ENCODE data around the gene CLSTN2. TPM values are rescaled to one million over a fixed set of nuclear protein-coding genes. Genes with fewer than 3 reads are reported as not detected.

Gene CLSTN2
- total RNA-seq, 1 experiment from 2014 or later, result not detected

- Histone ChIP-seq H3K9me2 (ENCODE audit: insufficient read depth) (no peaks in the 10 kb centered on the region), H3K79me2 (ENCODE audit: low read depth) (no peaks in the 10 kb centered on the region), H3K36me3 (ENCODE audit: low read depth) (no peaks in the 10 kb centered on the region), H2AFZ (no peak overlapping the region), H3K9me3 (ENCODE audit: insufficient read depth, low read depth) (no peaks in the 10 kb centered on the region), H3K4me1 (replicated peaks; ENCODE audit: insufficient read depth) (no peaks in the 10 kb centered on the region), H3K27ac (no peak overlapping the region), H4K20me1 (ENCODE audit: insufficient read depth) (no peaks in the 10 kb centered on the region), H3K4me2 (no peak overlapping the region), H3K4me3 (no peak overlapping the region), H3K27me3 (ENCODE audit: insufficient read depth, low read depth) (no peaks in the 10 kb centered on the region; the same call in 1 of the 2 replicates), H3F3A (ENCODE audit: insufficient read depth, low read depth) (no peaks in the 10 kb centered on the region)
- intact Hi-C loops (cut with micrococcal nuclease; ENCODE audit: unreplicated experiment), result no loop called here
- TF ChIP-seq EZH2 (IDR thresholded peaks at IDR 0.05; ENCODE audit: low read depth), result no peak
- TF ChIP-seq CTCF (conservative IDR thresholded peaks at IDR 0.05), result no peak
- ChIA-PET POLR2A (ENCODE audit: unreplicated experiment) (no interaction called here), CTCF (no interaction called here)
- no peak for DNase-seq
- BruUV-seq (replicated peaks), result no TSS peak
Measured at GRCh38 chr3:140113996-140114788, 179.2 kb downstream of the CLSTN2 start.

DNA sequence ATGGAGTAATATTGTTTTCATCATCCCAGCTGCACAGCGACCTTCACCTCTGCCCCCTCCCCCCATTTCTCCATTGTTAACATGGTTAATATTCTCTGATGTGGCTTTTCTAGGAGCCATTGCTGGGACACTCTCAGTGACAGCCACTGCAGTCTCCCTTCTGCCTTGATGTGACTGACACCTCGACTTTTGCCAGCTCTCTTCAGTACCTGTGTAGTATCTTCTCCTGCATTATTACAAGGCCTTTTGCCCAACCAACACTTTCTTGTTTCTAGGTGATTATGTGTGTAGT lies 179.8 kb downstream of the CLSTN2 start:
- Histone ChIP-seq H3K4me2 (no peak overlapping the region), H4K20me1 (ENCODE audit: insufficient read depth) (no peaks in the 10 kb centered on the region), H3K79me2 (ENCODE audit: low read depth) (no peaks in the 10 kb centered on the region), H3K27me3 (ENCODE audit: insufficient read depth, low read depth) (no peaks in the 10 kb centered on the region; the same call in 1 of the 2 replicates), H3K27ac (no peak overlapping the region), H2AFZ (no peak overlapping the region), H3K4me3 (no peak overlapping the region), H3K9me3 (ENCODE audit: insufficient read depth, low read depth) (no peaks in the 10 kb centered on the region), H3K9me2 (ENCODE audit: insufficient read depth) (no peaks in the 10 kb centered on the region), H3F3A (ENCODE audit: insufficient read depth, low read depth) (no peaks in the 10 kb centered on the region), H3K4me1 (replicated peaks; ENCODE audit: insufficient read depth) (no peaks in the 10 kb centered on the region), H3K36me3 (ENCODE audit: low read depth) (no peaks in the 10 kb centered on the region)
- ChIA-PET CTCF (no interaction called here), POLR2A (ENCODE audit: unreplicated experiment) (no interaction called here)
- no TSS peak for BruUV-seq (replicated peaks)
- DNase-seq, result no peak
- TF ChIP-seq CTCF (conservative IDR thresholded peaks at IDR 0.05) (no peak), EZH2 (IDR thresholded peaks at IDR 0.05; ENCODE audit: low read depth) (no peak)
- intact Hi-C loops (cut with micrococcal nuclease; ENCODE audit: unreplicated experiment), result no loop called here

GRCh38 chr3:140117096-140117526 lies 182.1 kb downstream of the CLSTN2 start:
- H3K27ac ChIP-seq, result no peak overlapping the region
- no peaks in the 10 kb centered on the region for H3K36me3 ChIP-seq (ENCODE audit: low read depth)
- BruUV-seq (replicated peaks), result no TSS peak
- no peaks in the 10 kb centered on the region for H3K9me2 ChIP-seq (ENCODE audit: insufficient read depth)
- no peaks in the 10 kb centered on the region; the same call in none of the 2 replicates for H3K27me3 ChIP-seq (ENCODE audit: insufficient read depth, low read depth)
- POLR2A ChIA-PET (ENCODE audit: unreplicated experiment), result no interaction called here
- no peaks in the 10 kb centered on the region for H3F3A ChIP-seq (ENCODE audit: insufficient read depth, low read depth)
- H3K4me3 ChIP-seq, result no peak overlapping the region
- intact Hi-C loops (cut with micrococcal nuclease; ENCODE audit: unreplicated experiment), result no loop called here
- no peak for DNase-seq
- H3K4me2 ChIP-seq, result peak overlapping the region; percentile 29; the same call in 1 of the 2 replicates
- TF ChIP-seq CTCF (conservative IDR thresholded peaks at IDR 0.05) (no peak), EZH2 (IDR thresholded peaks at IDR 0.05; ENCODE audit: low read depth) (no peak)
- H3K9me3 ChIP-seq (ENCODE audit: insufficient read depth, low read depth), result no peaks in the 10 kb centered on the region
- CTCF ChIA-PET, result no interaction called here
- no peaks in the 10 kb centered on the region for H4K20me1 ChIP-seq (ENCODE audit: insufficient read depth)
- H3K79me2 ChIP-seq (ENCODE audit: low read depth), result no peaks in the 10 kb centered on the region
- no peaks in the 10 kb centered on the region for H3K4me1 ChIP-seq (replicated peaks; ENCODE audit: insufficient read depth)
- no peak overlapping the region for H2AFZ ChIP-seq

Measured in PC-9 (cell line).